SK-N-SH treated with all-trans-retinoic acid at 6 μM for 48 hours (cell line): ENCODE measurements around the gene TPGS1.

ENCODE experiments used
- CREB5 ChIP-seq: fragments of 250-450 bp; sonication (Bioruptor Pico); IDR thresholded peaks from 2 replicates; pipeline ENCODE4 v1.5.1; 2020; ENCODE audit warnings: low read depth, mild to moderate bottlenecking, moderate library complexity
- ESRRG ChIP-seq: fragments of 250-450 bp; sonication (Bioruptor Pico); IDR thresholded peaks from 2 replicates; pipeline ENCODE4 v1.6.1; 2021; ENCODE audit warnings: mild to moderate bottlenecking
- PATZ1 ChIP-seq: fragments of 250-450 bp; sonication (Bioruptor Pico); IDR thresholded peaks from 2 replicates; pipeline ENCODE4 v1.8.0; 2020; ENCODE audit warnings: mild to moderate bottlenecking, moderate library complexity, borderline replicate concordance
- SNAI2 ChIP-seq: fragments of 250-450 bp; sonication (Bioruptor Pico); IDR thresholded peaks from 2 replicates; pipeline ENCODE4 v1.5.0; 2020; ENCODE audit warnings: mild to moderate bottlenecking, moderate library complexity
- ZFP3 ChIP-seq: fragments of 250-450 bp; sonication (Bioruptor Pico); IDR thresholded peaks from 2 replicates; pipeline ENCODE4 v1.5.0; 2020; ENCODE audit warnings: mild to moderate bottlenecking, moderate library complexity
- ZFP30 ChIP-seq: fragments of 450-650 bp; formaldehyde crosslinking; IDR thresholded peaks from 2 replicates; pipeline ENCODE4 v1.5.0; 2022; ENCODE audit warnings: mild to moderate bottlenecking, moderate library complexity
- ZNF70 ChIP-seq: fragments of 450-650 bp; formaldehyde crosslinking; IDR thresholded peaks from 2 replicates; pipeline ENCODE4 v1.5.0; 2020; ENCODE audit warnings: mild to moderate bottlenecking, moderate library complexity

GRCh38 chr19:501646-502045, 5.7 kb upstream of the TPGS1 start:
- no peak for TF ChIP-seq PATZ1 (CRISPR knock-in tag)
- TF ChIP-seq ZNF70 (CRISPR knock-in tag): no peak
- TF ChIP-seq ESRRG (CRISPR knock-in tag): no peak
- no peak for TF ChIP-seq SNAI2 (CRISPR knock-in tag)
- no peak for TF ChIP-seq CREB5
- TF ChIP-seq ZFP30 (CRISPR knock-in tag): no peak
- TF ChIP-seq ZFP3: no peak
